Endothelial cell of umbilical vein (primary cell): Measurements from ENCODE around the gene CHST15.

ENCODE experiments used
- CTCF ChIP-seq, 2 donors: IDR thresholded peaks; 1 replicate in 1 of 2; 2 replicates in 1 of 2; pipeline ENCODE4 v1.5.1; 2011; ENCODE audit warnings: low read length in 2 of 2, mild to moderate bottlenecking in 2 of 2, moderate library complexity in 2 of 2, control low read depth in 1 of 2, inconsistent platforms in 1 of 2, low read depth in 1 of 2; ENCODE audit not compliant: insufficient read depth in 1 of 2; ENCODE audit errors: extremely low read depth in 1 of 2
- JUN ChIP-seq: IDR thresholded peaks from 2 replicates; pipeline ENCODE4 v1.6.1; 2011; ENCODE audit warnings: borderline replicate concordance, low read depth; ENCODE audit not compliant: insufficient read length, insufficient read depth
- MAX ChIP-seq: IDR thresholded peaks from 2 replicates; pipeline ENCODE4 v1.6.1; 2011; ENCODE audit not compliant: insufficient read depth, insufficient read length
- MYC ChIP-seq: IDR thresholded peaks from one replicate; pipeline ENCODE4 v1.6.1; 2011; ENCODE audit warnings: mild to moderate bottlenecking, low read depth, low read length
- POLR2A ChIP-seq: IDR thresholded peaks from 2 replicates; pipeline ENCODE4 v1.6.1; 2012; ENCODE audit warnings: low read depth, mild to moderate bottlenecking, control low read depth, low read length

- TF ChIP-seq CTCF (IDR thresholded peaks at IDR 0.05; ENCODE audit: extremely low read depth in 1 of 2, insufficient read depth in 1 of 2, low read depth in 1 of 2, low read length in 2 of 2): no peak
- no peak for TF ChIP-seq JUN
- no peak for TF ChIP-seq MAX
- TF ChIP-seq POLR2A: no peak
- no peak for TF ChIP-seq MYC
Observed at GRCh38 chr10:124132876-124133275, 39.5 kb upstream of the CHST15 start.
